OCI-LY7 (cell line): ENCODE results near the gene NTPCR. TPM values are rescaled to one million over a fixed set of nuclear protein-coding genes. Genes with fewer than 3 reads are reported as not detected.

Experiments
- BruUV-seq: library from RNA; stranded (reverse); fragments of 400-500 nt; replicated peaks from 2 replicates; lab custom pipeline; 2021; lab: Mats Ljungman, UMichigan
- CTCF ChIA-PET: fragments of 300-600 bp; sonication (Branson Sonifier 250); formaldehyde crosslinking; loops from one replicate; lab custom pipeline; 2022; ENCODE audit warnings: antibody characterized with exemption; ENCODE audit not compliant: unreplicated experiment; lab: Charles Lee
- POLR2A ChIA-PET: fragments of 300-600 bp; sonication (Branson Sonifier 250); formaldehyde crosslinking; loops from one replicate; lab custom pipeline; 2022; ENCODE audit warnings: antibody characterized with exemption; lab: Charles Lee
- DNase-seq: peaks from one replicate; pipeline ENCODE4 v3.0.0-alpha.2; 2015; ENCODE audit warnings: low spot score
- H2AFZ ChIP-seq: fragments of 200-600 bp; sonication (generic), shearing (Covaris generic); 2 replicates; pipeline ENCODE4 v1.6.1; 2014; ENCODE audit warnings: mild to moderate bottlenecking, antibody characterized with exemption, low read length, moderate library complexity
- H3K27ac ChIP-seq: fragments of 200-600 bp; sonication (generic); 2 replicates; pipeline ENCODE4 v1.5.1; 2014; ENCODE audit warnings: mixed run types, low read depth, mild to moderate bottlenecking, moderate library complexity, low read length, inconsistent platforms; ENCODE audit not compliant: poor library complexity, severe bottlenecking
- H3K36me3 ChIP-seq: fragments of 200-600 bp; sonication (generic); 2 replicates; pipeline ENCODE4 v1.6.1; 2014; ENCODE audit warnings: mild to moderate bottlenecking, antibody characterized with exemption, low read length, moderate library complexity, mixed read lengths; ENCODE audit not compliant: insufficient read depth
- H3K4me1 ChIP-seq: fragments of 200-600 bp; sonication (generic); 2 replicates; pipeline ENCODE4 v1.5.1; 2014; ENCODE audit warnings: mild to moderate bottlenecking, low read length; ENCODE audit not compliant: insufficient read depth, poor library complexity, severe bottlenecking
- H3K4me2 ChIP-seq: fragments of 200-600 bp; sonication (generic); 2 replicates; pipeline ENCODE4 v1.6.1; 2014; ENCODE audit warnings: mild to moderate bottlenecking, low read length
- H3K4me3 ChIP-seq: fragments of 200-600 bp; sonication (generic); 2 replicates; pipeline ENCODE4 v1.5.1; 2014; ENCODE audit warnings: mild to moderate bottlenecking, low read depth, low read length; ENCODE audit not compliant: poor library complexity, severe bottlenecking
- H3K79me2 ChIP-seq: fragments of 200-600 bp; sonication (generic); 2 replicates; pipeline ENCODE4 v1.6.1; 2016; ENCODE audit warnings: low read depth, mild to moderate bottlenecking, low read length, moderate library complexity, mixed read lengths; ENCODE audit not compliant: insufficient read depth
- H3K9me2 ChIP-seq: fragments of 200-600 bp; sonication (generic); 2 replicates; pipeline ENCODE4 v1.6.1; 2016; ENCODE audit warnings: mild to moderate bottlenecking, low read length, mixed read lengths; ENCODE audit not compliant: insufficient read depth
- H3K9me3 ChIP-seq: fragments of 200-600 bp; sonication (generic); 2 replicates; pipeline ENCODE4 v1.6.1; 2014; ENCODE audit warnings: mild to moderate bottlenecking, mixed run types, low read length, mixed read lengths
- H4K20me1 ChIP-seq: fragments of 200-600 bp; sonication (generic); 2 replicates; pipeline ENCODE4 v1.6.1; 2014; ENCODE audit warnings: mild to moderate bottlenecking, antibody characterized with exemption, low read length, moderate library complexity, mixed read lengths; ENCODE audit not compliant: insufficient read depth
- CTCF ChIP-seq: fragments of 200-600 bp; sonication (generic); conservative IDR thresholded peaks from 2 replicates; pipeline ENCODE4 v1.5.1; 2014; ENCODE audit warnings: mild to moderate bottlenecking, antibody characterized with exemption, low read length, moderate library complexity, mixed read lengths
- EZH2phosphoT487 ChIP-seq: fragments of 200-600 bp; sonication (generic); IDR thresholded peaks from 2 replicates; pipeline ENCODE4 v1.6.1; 2018; ENCODE audit warnings: low read depth, borderline replicate concordance, mild to moderate bottlenecking, mixed run types, antibody characterized with exemption, low read length, moderate library complexity, mixed read lengths
- intact Hi-C: fragments of 100-400 bp; cut with micrococcal nuclease; formaldehyde crosslinking; loops from one replicate; pipeline ENCODE4 v1.10.0; 2022; ENCODE audit not compliant: unreplicated experiment
- total RNA-seq, 2 experiments: library from RNA; depleted of rRNA in 1 of 2; stranded (reverse); fragments of >200 nt in 1 of 2; shearing (Covaris generic) in 1 of 2; gene quantifications; 2 replicates each; pipeline ENCODE4 v1.2.3, GENCODE V29; 2014 to 2022

The NTPCR gene
- total RNA-seq, 2 experiments from 2014 or later, result 17.3 to 39.1 TPM

GRCh38 chr1:232917053-232917452 is 33.4 kb upstream of the NTPCR start:
- no peak for DNase-seq
- Histone ChIP-seq H3K4me1 (no peaks in the 10 kb centered on the region), H3K9me3 (no peaks in the 10 kb centered on the region), H3K4me3 (no peak overlapping the region), H2AFZ (no peak overlapping the region), H3K36me3 (no peaks in the 10 kb centered on the region), H3K4me2 (no peak overlapping the region), H3K27ac (no peak overlapping the region), H3K9me2 (no peaks in the 10 kb centered on the region), H3K79me2 (no peaks in the 10 kb centered on the region), H4K20me1 (no peaks in the 10 kb centered on the region)
- ChIA-PET POLR2A (no interaction called here), CTCF (no interaction called here)
- TF ChIP-seq CTCF, result no peak
- no peak for TF ChIP-seq EZH2phosphoT487
- intact Hi-C loops, result no loop called here
- no TSS peak for BruUV-seq

- BruUV-seq, result no TSS peak
- Histone ChIP-seq H3K4me2 (no peak overlapping the region), H3K4me3 (no peak overlapping the region), H3K36me3 (no peaks in the 10 kb centered on the region), H3K4me1 (no peaks in the 10 kb centered on the region), H4K20me1 (no peaks in the 10 kb centered on the region), H3K27ac (no peak overlapping the region), H2AFZ (no peak overlapping the region), H3K9me2 (no peaks in the 10 kb centered on the region), H3K79me2 (no peaks in the 10 kb centered on the region), H3K9me3 (no peaks in the 10 kb centered on the region)
- intact Hi-C loops, result no loop called here
- ChIA-PET CTCF (no interaction called here), POLR2A (no interaction called here)
- no peak for DNase-seq
- no peak for TF ChIP-seq EZH2phosphoT487
- no peak for TF ChIP-seq CTCF
Observed at GRCh38 chr1:232921381-232921780, 29.0 kb upstream of the NTPCR start.

- no peak for TF ChIP-seq EZH2phosphoT487
- Histone ChIP-seq H3K4me3 (no peak overlapping the region), H3K27ac (no peak overlapping the region), H4K20me1 (no peaks in the 10 kb centered on the region), H2AFZ (no peak overlapping the region), H3K9me2 (no peaks in the 10 kb centered on the region), H3K9me3 (no peaks in the 10 kb centered on the region), H3K4me1 (no peaks in the 10 kb centered on the region), H3K36me3 (no peaks in the 10 kb centered on the region), H3K79me2 (no peaks in the 10 kb centered on the region), H3K4me2 (no peak overlapping the region)
- CTCF ChIA-PET, result no interaction called here
- BruUV-seq, result no TSS peak
- POLR2A ChIA-PET, result interaction anchor here (0.7 kb wide), 1 partner anchor 84 kb away, joined by 3 read pairs; no protein-coding TSS in a partner anchor
- no peak for DNase-seq
- intact Hi-C loops, result no loop called here
Observed at GRCh38 chr1:232922485-232922884, 27.9 kb upstream of the NTPCR start.
